GM18508 (cell line): ENCODE measurements around the gene FHIT.

Experiments used
- ATAC-seq: cut with Tn5 transposase; IDR thresholded peaks from one replicate; pipeline ENCODE4 v1.9.1; 2021; ENCODE audit warnings: moderate number of reproducible peaks; ENCODE audit not compliant: insufficient read depth, unreplicated experiment

The FHIT gene

DNA sequence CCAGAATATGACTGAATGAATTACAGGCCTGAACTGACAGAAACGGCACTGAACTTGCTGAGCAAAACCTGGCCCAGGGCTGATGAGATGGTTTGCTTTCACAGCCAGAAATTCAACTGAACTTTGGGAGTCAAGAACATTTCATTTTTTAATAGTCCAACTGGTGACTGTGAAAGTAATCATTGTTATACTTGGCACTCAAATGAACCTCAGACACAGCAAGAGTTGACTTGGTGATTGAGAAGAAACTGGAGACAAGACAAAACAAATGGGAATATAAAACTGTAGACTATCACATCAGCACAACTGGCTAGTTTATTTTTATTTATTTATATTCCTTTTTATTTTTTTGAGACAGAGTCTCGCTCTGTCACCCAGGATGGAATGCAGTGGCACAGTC, 1342.6 kb downstream of the FHIT start:
- ATAC-seq: no peak

GRCh38 chr3:59908280-59908679, 1343.0 kb downstream of the FHIT start:
- no peak for ATAC-seq

DNA sequence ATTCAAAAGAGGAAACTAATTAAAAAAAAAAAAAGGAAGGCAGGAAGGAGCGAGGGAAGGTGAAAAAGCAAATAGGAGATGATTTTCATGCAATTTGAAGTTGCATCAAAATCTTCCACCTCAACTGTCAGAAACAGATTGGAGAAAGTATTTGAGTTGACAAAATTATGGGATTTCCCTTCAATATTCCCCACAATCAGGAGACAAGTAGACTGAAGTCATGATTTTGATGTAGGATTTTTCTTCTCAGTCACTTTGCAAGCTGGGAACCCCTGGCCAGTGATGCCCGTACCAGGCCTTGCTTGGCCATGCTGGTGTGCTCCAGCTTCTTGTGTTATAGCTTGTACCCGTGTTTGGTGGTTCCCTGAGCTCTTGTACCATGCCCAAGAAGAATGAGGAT, 1347.0 kb downstream of the FHIT start:
- no peak for ATAC-seq

GRCh38 chr3:59899061-59899460, 1352.2 kb downstream of the FHIT start:
- no peak for ATAC-seq

DNA sequence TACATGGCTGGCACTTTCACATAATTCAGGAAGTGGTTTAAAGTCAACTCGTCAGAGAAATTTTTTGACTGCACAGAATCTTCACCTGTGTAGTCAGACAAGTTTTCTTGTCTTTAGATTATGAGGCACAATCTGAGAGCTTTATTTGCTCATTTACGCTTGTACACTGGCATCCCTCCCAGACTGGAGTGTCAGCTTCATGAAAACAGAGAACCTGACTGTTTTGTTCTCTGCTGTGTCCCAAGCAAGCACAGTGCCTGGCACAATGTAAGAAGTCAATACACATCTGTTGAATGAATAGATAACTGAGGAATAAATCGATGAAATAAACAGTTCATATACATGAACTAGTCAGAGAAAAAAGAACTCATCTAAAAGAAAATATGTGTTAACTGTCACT, 1355.3 kb downstream of the FHIT start:
- ATAC-seq: no peak

- ATAC-seq: no peak
These were observed 1356.7 kb downstream of the FHIT start for GRCh38 chr3:59894425-59895121.

- no peak for ATAC-seq
These were observed 1360.6 kb downstream of the FHIT start for GRCh38 chr3:59890639-59891038.

DNA sequence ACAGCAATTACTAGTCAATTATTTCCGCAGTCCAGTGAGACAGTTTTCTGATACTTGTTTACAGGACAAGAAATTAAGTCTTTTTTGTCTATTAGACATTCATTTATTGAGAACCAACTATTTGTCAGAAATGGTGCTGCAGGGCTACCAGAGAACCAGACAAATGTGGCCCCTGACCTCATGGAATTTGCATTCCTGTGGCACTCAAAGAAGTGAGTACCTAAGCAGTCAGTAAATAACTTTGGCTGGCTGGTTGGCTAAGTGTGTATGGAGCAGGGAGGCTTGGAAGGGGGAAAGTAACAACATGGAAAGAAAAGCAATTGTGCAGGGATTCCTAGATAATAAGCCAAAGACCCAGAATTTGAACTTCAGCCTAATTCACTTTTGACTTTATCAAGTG, 1364.5 kb downstream of the FHIT start:
- no peak for ATAC-seq

DNA sequence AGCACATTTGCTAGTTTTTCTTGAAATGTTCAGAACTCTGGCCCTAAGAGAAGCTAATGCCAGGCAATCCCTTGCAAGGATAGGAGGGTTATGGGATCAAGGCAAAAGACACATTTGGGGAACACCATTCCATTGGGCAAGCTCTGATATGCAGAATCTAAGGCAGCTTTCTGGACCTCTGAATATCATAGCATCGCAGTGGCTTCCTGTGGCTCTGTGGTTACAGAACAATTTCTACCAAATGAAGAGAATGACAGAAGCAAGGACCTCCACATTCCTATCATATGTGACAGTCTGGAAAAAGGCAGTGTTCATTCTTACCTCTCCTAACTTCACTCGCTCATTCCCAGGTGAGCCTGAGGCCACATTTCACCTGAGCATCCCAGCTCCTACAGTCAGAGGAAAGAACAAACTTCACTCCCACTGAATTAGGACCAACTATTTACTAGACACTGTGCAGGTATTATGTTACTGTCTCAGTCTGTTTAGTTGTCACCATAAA, 1365.3 kb downstream of the FHIT start:
- no peak for ATAC-seq

GRCh38 chr3:59885101-59885500, 1366.2 kb downstream of the FHIT start:
- no peak for ATAC-seq

GRCh38 chr3:59884409-59884808, 1366.8 kb downstream of the FHIT start:
- ATAC-seq: no peak

DNA sequence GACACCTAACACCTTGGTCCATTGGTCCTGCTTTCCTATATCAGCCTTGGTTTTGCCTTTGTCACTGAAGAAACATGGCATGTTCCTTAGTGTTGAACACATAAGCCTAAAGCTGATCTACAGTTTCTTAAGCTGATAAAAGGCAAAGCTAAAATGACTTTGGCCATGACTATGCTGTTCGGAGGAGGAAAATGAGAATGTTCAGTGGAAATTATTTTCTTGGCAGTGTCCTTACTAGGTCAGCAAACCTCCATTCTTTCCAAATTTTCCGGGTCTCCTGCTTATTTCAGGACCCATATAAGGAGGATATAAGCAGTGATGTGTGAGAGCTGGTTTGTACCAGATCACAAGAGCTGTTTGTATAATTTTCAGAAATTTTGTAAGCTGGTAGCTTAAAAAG, 1368.5 kb downstream of the FHIT start:
- no peak for ATAC-seq

GRCh38 chr3:59880717-59881116, 1370.5 kb downstream of the FHIT start:
- no peak for ATAC-seq

GRCh38 chr3:59879031-59879581, 1372.1 kb downstream of the FHIT start:
- no peak for ATAC-seq

DNA sequence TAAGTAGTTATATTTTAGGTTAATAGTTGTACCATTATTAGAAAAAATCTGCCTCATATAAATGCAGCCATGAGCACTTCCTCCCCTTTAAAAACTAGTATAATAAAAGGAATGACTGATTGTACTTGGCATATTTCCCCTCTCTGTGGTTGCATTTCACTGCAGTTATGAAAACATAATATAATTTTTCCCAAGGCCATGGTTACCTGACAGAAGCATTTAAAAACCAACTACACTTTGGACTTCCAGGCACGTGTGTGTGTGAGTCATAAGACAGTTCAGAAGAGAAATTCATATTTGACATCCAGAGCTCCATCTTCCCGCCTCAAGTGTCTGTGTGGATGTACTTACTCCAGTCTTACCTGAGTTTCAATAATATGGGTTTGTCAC, 1373.2 kb downstream of the FHIT start:
- ATAC-seq: no peak

DNA sequence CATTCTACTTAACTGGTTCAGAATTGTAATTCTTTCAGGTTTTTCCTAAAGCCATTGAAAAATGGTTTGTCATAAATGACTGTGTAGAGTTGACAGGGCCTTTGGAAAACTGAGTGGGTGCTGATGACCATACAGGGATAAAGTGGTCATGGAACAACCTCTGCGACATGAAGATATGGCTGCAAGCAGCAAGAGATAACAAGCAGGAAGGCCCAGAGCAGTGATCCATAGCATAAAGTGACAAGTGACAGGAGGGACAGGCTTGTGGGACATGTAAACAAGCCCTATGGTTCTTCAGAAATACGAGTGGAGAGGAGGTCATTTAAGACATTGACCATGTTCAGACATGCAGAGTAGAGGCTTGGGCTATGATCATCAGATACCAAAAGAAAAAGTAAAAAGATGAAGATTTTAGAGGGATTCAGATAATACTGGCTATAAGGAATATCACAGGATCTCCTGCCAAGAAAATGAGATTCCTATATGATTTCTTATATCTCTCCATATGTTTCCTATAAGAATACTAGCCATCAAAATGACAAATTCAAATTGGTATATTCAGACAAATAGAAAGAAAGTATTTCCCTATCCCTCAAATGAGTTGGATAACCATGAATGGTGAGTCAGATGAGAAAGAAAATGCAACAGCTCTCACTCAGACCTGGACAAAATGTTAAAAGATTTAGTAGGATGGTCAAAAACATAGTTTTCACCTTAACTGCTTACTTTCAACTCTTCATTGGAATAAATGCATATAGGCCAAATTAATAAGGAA, 1373.8 kb downstream of the FHIT start:
- ATAC-seq: no peak

GRCh38 chr3:59876533-59877062, 1374.7 kb downstream of the FHIT start:
- no peak for ATAC-seq

DNA sequence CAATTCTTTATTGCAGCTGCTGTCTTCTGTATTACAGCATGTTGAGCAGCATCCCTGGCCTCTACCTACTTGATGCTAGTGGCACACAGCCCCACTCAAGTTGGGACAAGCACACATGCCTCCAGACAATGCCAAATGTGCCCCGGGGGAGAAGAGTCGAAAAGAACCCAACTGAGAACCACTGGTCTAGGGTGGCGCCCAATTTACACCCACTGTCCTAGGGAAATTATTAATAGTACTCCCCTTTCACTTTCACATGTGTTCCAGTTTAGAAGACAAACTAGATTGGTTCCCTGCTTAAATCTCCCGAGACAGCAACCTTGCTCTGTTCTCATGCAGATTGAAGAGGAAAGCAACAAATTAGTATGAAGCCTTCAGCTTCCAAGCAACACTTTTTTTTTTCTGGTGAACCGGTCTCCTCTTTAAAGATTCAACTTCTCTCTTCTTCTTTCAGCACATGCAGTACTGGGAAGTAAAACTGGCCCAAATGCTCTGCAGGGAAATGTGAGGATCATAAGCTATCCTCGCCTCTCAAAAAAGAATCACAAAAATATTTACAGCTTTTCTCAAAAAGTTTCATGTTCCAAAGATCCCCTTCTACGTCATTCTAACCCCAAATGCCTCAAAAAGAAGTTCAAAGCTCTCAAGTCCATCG, 1377.5 kb downstream of the FHIT start:
- no peak for ATAC-seq

DNA sequence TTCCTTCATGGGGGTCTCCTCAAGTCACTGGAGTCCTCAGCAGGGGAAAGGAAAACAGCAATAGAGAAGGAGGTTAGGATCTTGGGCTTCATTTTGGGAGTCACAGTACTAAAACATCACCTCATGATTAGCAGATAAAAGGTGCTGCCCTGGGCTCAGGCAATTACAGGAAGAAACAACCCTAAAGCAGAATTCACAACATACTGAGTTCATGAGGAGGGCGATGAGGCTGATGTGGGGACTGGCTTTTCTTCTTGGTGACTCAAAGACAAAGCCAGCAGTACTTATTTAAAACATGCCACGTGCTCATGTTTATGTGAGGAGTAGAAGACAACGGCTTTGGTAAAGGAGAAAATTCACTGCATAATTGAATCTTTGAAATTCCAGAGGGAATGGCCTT, 1379.1 kb downstream of the FHIT start:
- no peak for ATAC-seq

DNA sequence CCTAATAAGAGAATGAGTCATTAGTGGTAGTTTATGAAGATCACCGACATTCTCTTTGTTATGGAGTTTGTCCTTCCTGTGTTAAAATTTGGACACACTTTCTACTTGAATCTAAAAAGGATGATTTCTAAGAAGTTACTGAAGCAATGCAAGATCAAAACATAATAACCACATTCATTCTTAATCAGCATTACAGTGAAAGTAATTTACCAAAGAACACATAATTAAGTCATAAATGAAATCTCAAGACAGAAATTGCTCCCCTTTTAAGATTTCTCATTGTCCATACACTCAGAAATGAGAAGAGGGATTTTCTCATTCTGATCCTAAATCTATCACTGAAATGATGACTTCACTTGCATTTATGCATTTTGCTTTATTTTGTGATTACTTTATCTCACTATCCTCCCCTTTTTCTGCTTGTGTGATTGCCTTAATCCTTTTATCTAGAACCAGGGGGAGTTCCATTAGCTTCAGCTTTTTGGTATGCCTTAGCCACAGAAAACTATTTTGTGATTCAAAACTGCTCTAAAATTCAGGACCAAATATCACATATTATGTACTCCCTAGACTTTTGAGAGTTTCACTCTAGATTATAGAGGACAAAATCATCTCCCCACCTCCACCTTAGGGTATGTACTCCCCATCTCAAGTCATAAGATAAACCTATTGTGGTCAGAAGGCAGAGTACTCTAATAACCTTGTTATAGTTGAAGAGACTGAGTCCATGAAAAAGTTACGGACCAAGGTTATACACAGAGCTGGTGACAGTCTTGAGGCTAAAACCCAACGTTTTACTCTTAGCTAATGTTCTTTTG, 1383.9 kb downstream of the FHIT start:
- no peak for ATAC-seq
